IMR-90 (cell line): ENCODE results near the gene PCP2. TPM values are rescaled to one million over a fixed set of nuclear protein-coding genes. Genes with fewer than 3 reads are reported as not detected.

Experiments used
- ATAC-seq: fragments of 200-7000 bp; cut with Tn5 transposase; 2 replicates; pipeline ENCODE4 v1.9.1; 2020; ENCODE audit warnings: low read depth, mild to moderate bottlenecking, moderate library complexity
- BruUV-seq: library from RNA; stranded (reverse); fragments of 400-500 nt; replicated peaks from 2 replicates; lab custom pipeline; 2021; lab: Mats Ljungman, UMichigan
- CTCF ChIA-PET: fragments of 300-600 bp; formaldehyde crosslinking; extraction: SDS; loops from one replicate; lab custom pipeline; 2021; ENCODE audit warnings: antibody characterized with exemption; lab: Yijun Ruan, JAX
- POLR2A ChIA-PET: fragments of 300-600 bp; sonication (Branson Sonifier 250); formaldehyde crosslinking; loops from one replicate; lab custom pipeline; 2022; ENCODE audit warnings: antibody characterized with exemption; ENCODE audit not compliant: unreplicated experiment; lab: Charles Lee
- DNase-seq: peaks from one replicate; pipeline ENCODE4 v3.0.0; 2013
- H2AFZ ChIP-seq: replicated peaks from 2 replicates; pipeline ENCODE3; 2013; ENCODE audit warnings: low read length, mild to moderate bottlenecking; ENCODE audit not compliant: poor library complexity
- H2AK5ac ChIP-seq: 2 replicates; pipeline ENCODE4 v1.6.1; 2013; ENCODE audit warnings: low read depth, low read length, inconsistent platforms
- H2AK9ac ChIP-seq: replicated peaks from 2 replicates; pipeline ENCODE3; 2013; ENCODE audit warnings: mild to moderate bottlenecking, low read depth, low read length, moderate library complexity; ENCODE audit not compliant: poor library complexity
- H2BK120ac ChIP-seq: 2 replicates; pipeline ENCODE4 v1.6.1; 2013; ENCODE audit warnings: low read depth, low read length, inconsistent platforms
- H2BK15ac ChIP-seq: 3 replicates; pipeline ENCODE4 v1.6.1; 2013; ENCODE audit warnings: low read depth, low read length, inconsistent platforms
- H2BK20ac ChIP-seq: 2 replicates; pipeline ENCODE4 v1.6.1; 2013; ENCODE audit warnings: low read depth, mild to moderate bottlenecking, inconsistent platforms, low read length, moderate library complexity
- H2BK5ac ChIP-seq: 2 replicates; pipeline ENCODE4 v1.6.1; 2013; ENCODE audit warnings: mild to moderate bottlenecking, low read depth, low read length, inconsistent platforms; ENCODE audit not compliant: poor library complexity, severe bottlenecking
- H3K14ac ChIP-seq: replicated peaks from 2 replicates; pipeline ENCODE4 v1.6.1; 2013; ENCODE audit warnings: low read depth, low read length, inconsistent platforms
- H3K18ac ChIP-seq: 2 replicates; pipeline ENCODE4 v1.6.1; 2013; ENCODE audit warnings: low read depth, low read length, control low read depth
- H3K23ac ChIP-seq: 2 replicates; pipeline ENCODE4 v1.6.1; 2013; ENCODE audit warnings: low read depth, low read length, inconsistent platforms
- H3K27ac ChIP-seq: 2 replicates; pipeline ENCODE4 v1.5.1; 2013; ENCODE audit warnings: mild to moderate bottlenecking, control low read depth, low read length; ENCODE audit not compliant: insufficient read depth
- H3K27me3 ChIP-seq: 2 replicates; pipeline ENCODE4 v1.6.1; 2013; ENCODE audit warnings: low read length; ENCODE audit not compliant: control insufficient read depth, insufficient read depth
- H3K36me3 ChIP-seq: 2 replicates; pipeline ENCODE4 v1.6.1; 2013; ENCODE audit warnings: low read length, mixed read lengths; ENCODE audit not compliant: control insufficient read depth, insufficient read depth
- H3K4ac ChIP-seq: 2 replicates; pipeline ENCODE4 v1.6.1; 2013; ENCODE audit warnings: low read depth, low read length, inconsistent platforms
- H3K4me1 ChIP-seq: 2 replicates; pipeline ENCODE4 v1.6.1; 2013; ENCODE audit warnings: low read length, mixed read lengths; ENCODE audit not compliant: control insufficient read depth, insufficient read depth
- H3K4me2 ChIP-seq: 2 replicates; pipeline ENCODE4 v1.6.1; 2013; ENCODE audit warnings: low read depth, mild to moderate bottlenecking, control low read depth, low read length, moderate library complexity
- H3K4me3 ChIP-seq: 2 replicates; pipeline ENCODE4 v1.5.1; 2013; ENCODE audit warnings: low read depth, mild to moderate bottlenecking, control low read depth, low read length, moderate library complexity; ENCODE audit not compliant: insufficient read depth
- H3K56ac ChIP-seq: 2 replicates; pipeline ENCODE4 v1.6.1; 2013; ENCODE audit warnings: low read length, inconsistent platforms; ENCODE audit not compliant: insufficient read depth; ENCODE audit errors: extremely low read depth
- H3K79me1 ChIP-seq, 2 experiments: 2 replicates each; pipeline ENCODE4 v1.6.1; 2013; ENCODE audit warnings: low read length in 2 of 2, inconsistent platforms in 1 of 2, low read depth in 1 of 2
- H3K9ac ChIP-seq: 2 replicates; pipeline ENCODE4 v1.6.1; 2013; ENCODE audit warnings: low read depth, low read length, control low read depth
- H3K9me1 ChIP-seq: 2 replicates; pipeline ENCODE4 v1.6.1; 2013; ENCODE audit warnings: low read length, inconsistent platforms; ENCODE audit not compliant: insufficient read depth
- H3K9me3 ChIP-seq: 2 replicates; pipeline ENCODE4 v1.6.1; 2013; ENCODE audit warnings: low read length; ENCODE audit not compliant: control insufficient read depth, insufficient read depth
- H4K20me1 ChIP-seq: 2 replicates; pipeline ENCODE4 v1.6.1; 2013; ENCODE audit warnings: low read length, inconsistent platforms; ENCODE audit not compliant: insufficient read depth
- H4K5ac ChIP-seq: 2 replicates; pipeline ENCODE4 v1.6.1; 2013; ENCODE audit warnings: mild to moderate bottlenecking, low read depth, low read length, control low read depth
- H4K8ac ChIP-seq, 2 experiments: 2 replicates each; pipeline ENCODE4 v1.6.1; 2013; ENCODE audit warnings: low read depth in 2 of 2, low read length in 2 of 2, control low read depth in 1 of 2, inconsistent platforms in 1 of 2
- H4K91ac ChIP-seq: 2 replicates; pipeline ENCODE4 v1.6.1; 2013; ENCODE audit warnings: low read depth, low read length, inconsistent platforms; ENCODE audit not compliant: insufficient read depth
- CHD1 ChIP-seq: IDR thresholded peaks from 2 replicates; pipeline ENCODE4 v1.6.1; 2012; ENCODE audit warnings: low read depth, low read length, improper control_type of control experiment
- MAZ ChIP-seq: IDR thresholded peaks from 2 replicates; pipeline ENCODE4 v1.6.1; 2012; ENCODE audit warnings: low read depth, mild to moderate bottlenecking, low read length, improper control_type of control experiment, moderate library complexity, borderline replicate concordance
- NFE2L2 ChIP-seq: fragments of 150-350 bp; IDR thresholded peaks from 2 replicates; pipeline ENCODE4 v1.6.1; 2016; ENCODE audit warnings: low read depth, mild to moderate bottlenecking, low read length
- POLR2A ChIP-seq: IDR thresholded peaks from 2 replicates; pipeline ENCODE4 v1.6.1; 2012; ENCODE audit warnings: mild to moderate bottlenecking, low read depth, low read length
- RAD21 ChIP-seq: IDR thresholded peaks from 2 replicates; pipeline ENCODE4 v1.6.1; 2012; ENCODE audit warnings: low read length, improper control_type of control experiment
- RCOR1 ChIP-seq: IDR thresholded peaks from 2 replicates; pipeline ENCODE4 v1.6.1; 2012; ENCODE audit warnings: mild to moderate bottlenecking, low read length, improper control_type of control experiment; ENCODE audit not compliant: insufficient replicate concordance
- SMC3 ChIP-seq: fragments of 150-350 bp; IDR thresholded peaks from 2 replicates; pipeline ENCODE4 v1.6.1; 2016; ENCODE audit warnings: low read depth, mild to moderate bottlenecking, antibody characterized with exemption, low read length, moderate library complexity
- USF2 ChIP-seq: fragments of 150-350 bp; IDR thresholded peaks from 2 replicates; pipeline ENCODE4 v1.6.1; 2017; ENCODE audit warnings: mild to moderate bottlenecking, antibody characterized with exemption, low read length, low read depth
- WGBS, 2 experiments: methylation state at CpG; one replicate each; pipeline versions ENCODE4 v1.1.5 to v1.1.7; 2013; ENCODE audit warnings: missing lambda C conversion rate in 2 of 2; ENCODE audit not compliant: insufficient read length in 1 of 2; ENCODE audit errors: extremely low coverage in 2 of 2; 5-methylcytosine and 5-hydroxymethylcytosine counted together
- dilution Hi-C: fragments of 300-500 bp; cut with HindIII; formaldehyde crosslinking; loops from one replicate; pipeline ENCODE4 v1.14.3; 2018; ENCODE audit warnings: low sequenced_read_pairs; ENCODE audit not compliant: unreplicated experiment
- in situ Hi-C: fragments of 300-500 bp; cut with MboI; formaldehyde crosslinking; loops from 3 replicates; pipeline ENCODE4 v1.14.3; 2019; ENCODE audit warnings: low sequenced_read_pairs, inconsistent platforms, mixed read lengths
- intact Hi-C: fragments of 100-400 bp; cut with micrococcal nuclease; formaldehyde crosslinking; loops from 2 replicates; pipeline ENCODE4 v1.10.0; 2022
- polyA plus RNA-seq, 3 experiments: library from polyadenylated mRNA; depleted of rRNA; stranded (reverse); fragments of >200 nt; gene quantifications; 2 replicates each; pipeline ENCODE4 v1.2.3, GENCODE V29; 2012; ENCODE audit warnings: low replicate concordance in 1 of 3
- total RNA-seq: library from RNA; depleted of rRNA; stranded (reverse); fragments of >200 nt; gene quantifications from 2 replicates; pipeline ENCODE4 v1.2.3, GENCODE V29; 2012

Gene PCP2
- total and polyA plus RNA-seq, 2 of the 4 experiments (the other 2 are of a cell fraction), result not detected

- POLR2A ChIA-PET, result no interaction called here
- Histone ChIP-seq H3K4me2 (no peak overlapping the region), H3K27ac (no peak overlapping the region)
Measured at GRCh38 chr19:7597689-7598088, 35.8 kb downstream of the PCP2 start.

More at GRCh38 chr19:7597689-7598088, 35.8 kb downstream of the PCP2 start:
- H4K20me1 ChIP-seq, result no peaks in the 10 kb centered on the region
- H4K91ac ChIP-seq, result no peak overlapping the region
- no peak overlapping the region for H2AK9ac ChIP-seq
- H2AK5ac ChIP-seq, result no peak overlapping the region
- no peak overlapping the region for H2BK5ac ChIP-seq
- no peak overlapping the region for H2BK15ac ChIP-seq
- DNase-seq, result no peak
- no peak overlapping the region for H3K18ac ChIP-seq
- no peaks in the 10 kb centered on the region for H3K79me1 ChIP-seq
- no peak overlapping the region for H4K5ac ChIP-seq
- H4K8ac ChIP-seq, result no peak overlapping the region
- H2BK120ac ChIP-seq, result no peak overlapping the region
- no peak overlapping the region for H2AFZ ChIP-seq
- no peak overlapping the region for H3K4me3 ChIP-seq
- CTCF ChIA-PET, result interaction anchor here (1.0 kb wide), 1 partner anchor 243 kb away, joined by 3 read pairs; no protein-coding TSS in a partner anchor
- dilution Hi-C loops, result no loop called here
- H3K4ac ChIP-seq, result no peak overlapping the region
- no peak overlapping the region for H3K14ac ChIP-seq
- no peaks in the 10 kb centered on the region for H3K36me3 ChIP-seq
- 33% methylated on average over 1 of the region's 9 CpGs; no CpG with 5 or more reads in 1 of the 2 experiments for WGBS, 2 experiments
- ATAC-seq, result no peak
- no peak overlapping the region for H3K56ac ChIP-seq
- H3K9ac ChIP-seq, result no peak overlapping the region
- intact Hi-C loops, result no loop called here
- H3K9me1 ChIP-seq, result no peaks in the 10 kb centered on the region
- in situ Hi-C loops, result no loop called here
- H3K4me1 ChIP-seq, result no peaks in the 10 kb centered on the region
- H3K23ac ChIP-seq, result no peak overlapping the region
- no TSS peak for BruUV-seq
- H3K9me3 ChIP-seq, result no peaks in the 10 kb centered on the region
- H2BK20ac ChIP-seq, result no peak overlapping the region
- H3K27me3 ChIP-seq, result peaks cover 39% of the 10 kb centered on the region
- TF ChIP-seq POLR2A (no peak), CHD1 (no peak), MAZ (no peak), RCOR1 (no peak), RAD21 (no peak), USF2 (no peak), SMC3 (no peak), NFE2L2 (no peak)
